Measurements from ENCODE around the gene HSPD1.
"Not testable (repeated sequence)": the region's sequence is repeated elsewhere in the genome, so short reads cannot be mapped to it uniquely, and the experiment has no call there.

Gene HSPD1

GRCh38 chr2:197496695-197497094, 2.9 kb downstream of the HSPD1 start:
- no peak for DNase-seq (ENCODE audit: low spot score)

DNA sequence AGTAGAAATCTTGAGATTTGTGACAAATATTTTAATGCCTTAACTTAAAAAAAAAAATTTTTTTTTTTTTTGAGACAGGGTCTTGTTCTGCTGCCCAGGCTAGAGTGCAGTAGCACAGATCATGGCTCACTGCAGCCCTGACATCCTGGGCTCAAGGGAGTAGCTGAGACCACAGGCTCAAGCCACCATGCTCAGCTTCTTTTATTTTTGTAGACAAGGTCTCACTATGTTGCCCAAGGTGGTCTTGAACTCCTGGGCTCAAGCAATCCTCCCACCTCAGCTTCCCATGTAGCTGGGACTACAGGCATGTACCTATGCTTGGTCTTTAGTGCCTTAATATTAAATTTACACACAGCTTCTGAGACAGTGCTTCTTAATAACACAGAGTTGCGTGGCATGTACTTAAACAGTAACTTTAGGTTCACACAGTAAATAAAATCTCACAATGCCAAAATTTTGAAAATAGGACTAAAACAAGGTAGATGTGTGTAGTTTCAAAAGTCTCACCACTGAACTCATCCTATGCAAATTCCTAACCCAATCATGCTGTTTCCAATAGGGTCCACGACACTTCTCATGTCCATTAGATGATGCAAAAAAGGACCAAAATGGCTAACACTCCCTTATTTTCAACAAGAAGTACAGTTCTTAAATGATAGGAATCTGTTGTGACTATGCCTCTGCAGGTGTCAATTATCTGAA, 4.1 kb downstream of the HSPD1 start:
- no peak for DNase-seq (ENCODE audit: low spot score)

- DNase-seq (ENCODE audit: low spot score), result no peak
Observed at GRCh38 chr2:197487385-197487784, 12.3 kb downstream of the HSPD1 start.

DNA sequence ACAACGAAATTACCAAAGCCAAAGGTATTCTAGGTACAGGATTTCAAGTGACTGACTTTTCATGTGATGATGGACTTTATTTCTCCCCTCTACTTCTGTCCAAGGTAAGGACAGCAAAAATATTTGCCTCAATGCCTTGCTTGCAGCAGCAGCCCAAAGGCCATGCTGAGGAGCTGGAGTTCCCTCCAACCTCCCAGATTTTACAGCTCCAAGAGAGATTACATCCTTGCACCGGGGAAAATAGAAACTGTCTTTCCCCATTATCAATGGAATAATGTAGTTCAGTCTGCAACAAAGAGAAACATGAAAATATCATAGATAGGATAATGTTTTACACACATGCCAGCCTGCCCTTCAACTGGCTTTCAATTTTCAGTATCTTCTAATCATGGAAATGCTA, 13.5 kb downstream of the HSPD1 start:
- no peak for DNase-seq (ENCODE audit: low spot score)

GRCh38 chr2:197484248-197484647, 15.4 kb downstream of the HSPD1 start:
- not testable (repeated sequence) for DNase-seq (ENCODE audit: low spot score)

DNA sequence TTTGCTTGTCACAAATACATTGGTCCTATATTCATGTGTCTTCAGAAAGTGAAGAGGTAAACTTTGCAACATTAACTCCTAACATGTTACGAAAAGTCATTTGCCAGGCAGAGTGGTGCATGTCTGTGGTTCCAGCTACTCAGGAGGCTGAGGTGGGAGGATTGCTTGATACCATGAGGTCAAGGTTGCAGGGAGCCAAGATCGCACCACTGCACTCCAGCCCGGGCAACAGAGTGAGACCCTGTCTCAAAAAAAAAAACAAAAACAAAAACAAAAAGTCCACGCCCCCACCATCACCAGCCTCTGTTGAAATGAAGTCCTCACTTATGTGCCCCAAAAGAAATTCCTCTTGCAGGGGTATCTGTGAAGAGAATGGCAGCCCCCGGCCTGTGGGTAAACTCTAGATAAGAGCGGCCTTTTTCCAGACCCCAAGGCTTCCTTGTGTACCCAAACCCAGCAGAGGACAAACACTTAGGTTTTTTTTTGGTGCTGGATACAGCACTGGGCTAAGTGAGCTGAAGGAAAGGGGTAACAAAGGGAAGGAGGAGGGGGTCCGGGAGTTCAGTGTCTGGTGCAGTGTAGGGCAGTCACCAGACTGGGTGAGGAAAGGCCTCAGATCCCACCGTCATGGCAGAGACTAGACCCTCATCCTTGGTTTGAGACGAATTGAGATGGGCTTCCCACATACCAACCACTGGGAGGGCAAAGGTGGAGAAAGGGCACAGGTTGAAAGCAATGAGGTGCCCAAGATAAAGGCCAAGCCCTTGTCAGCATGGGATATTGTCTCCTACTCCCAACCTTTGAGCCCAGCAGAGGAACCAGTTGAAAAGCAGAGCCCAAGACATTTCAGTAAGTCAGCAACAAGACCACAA, 19.2 kb downstream of the HSPD1 start:
- DNase-seq (ENCODE audit: low spot score), result no peak

- DNase-seq (ENCODE audit: low spot score), result no peak
Observed at GRCh38 chr2:197477797-197478196, 21.8 kb downstream of the HSPD1 start.

DNA sequence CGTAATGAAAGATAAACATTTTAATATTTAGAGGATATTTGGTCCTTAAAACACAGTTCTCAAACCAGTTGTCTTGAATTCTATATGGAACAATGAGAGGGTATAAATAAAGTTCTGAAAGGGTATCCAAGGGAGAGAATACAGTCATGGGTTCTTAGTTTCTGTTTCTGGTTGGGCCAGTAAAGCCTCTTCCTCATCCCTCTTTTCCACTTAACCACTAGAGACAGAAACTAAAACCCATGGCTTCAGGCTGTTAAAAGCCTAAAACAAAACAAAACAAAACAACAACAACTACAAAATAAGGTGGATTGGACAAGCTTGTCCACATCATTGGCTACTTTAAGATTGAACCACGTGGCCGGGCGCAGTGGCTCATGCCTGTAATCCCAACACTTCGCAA, 27.5 kb downstream of the HSPD1 start:
- no peak for DNase-seq (ENCODE audit: low spot score)

- DNase-seq (ENCODE audit: low spot score), result no peak
Observed at GRCh38 chr2:197464175-197464574, 35.5 kb downstream of the HSPD1 start.

DNA sequence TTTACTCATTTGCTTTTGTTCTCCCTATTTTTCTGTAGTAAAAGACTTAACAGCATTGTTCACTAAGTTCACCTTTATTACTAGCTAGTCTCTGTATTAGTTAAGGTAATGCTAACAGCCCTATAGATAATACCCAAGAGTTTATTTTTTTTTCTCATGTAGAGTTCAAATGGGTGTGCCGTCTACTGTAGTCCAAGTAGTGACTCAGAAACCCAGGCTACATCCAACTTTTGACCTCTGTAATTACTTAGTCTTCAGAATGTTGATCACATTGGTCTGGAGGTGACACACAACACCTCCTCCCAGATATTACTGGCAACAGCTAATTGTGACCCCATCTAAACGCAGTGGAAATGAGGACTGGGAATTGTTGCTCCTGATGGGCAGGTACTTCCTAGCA, 38.6 kb downstream of the HSPD1 start:
- no peak for DNase-seq (ENCODE audit: low spot score)

DNA sequence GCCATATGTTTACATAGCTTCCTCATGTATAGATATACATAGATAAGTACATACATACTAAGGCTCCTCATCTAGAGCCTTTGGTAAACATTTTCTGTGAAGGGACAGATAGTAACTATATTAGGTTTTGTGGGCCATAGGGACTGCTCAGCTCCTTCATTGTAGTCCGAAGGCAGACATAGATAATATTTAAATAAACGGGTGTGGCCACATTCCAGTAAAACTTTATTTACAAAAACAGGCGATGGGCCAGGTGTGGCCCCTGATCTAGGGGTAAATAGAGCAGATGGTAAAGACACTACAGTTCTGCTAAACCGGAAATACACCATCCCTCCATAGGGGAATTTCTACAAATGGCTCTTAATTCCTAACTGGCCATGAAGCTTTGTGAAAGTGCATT, 39.0 kb downstream of the HSPD1 start:
- DNase-seq (ENCODE audit: low spot score), result no peak

- DNase-seq (ENCODE audit: low spot score), result no peak
Observed at GRCh38 chr2:197455428-197455827, 44.2 kb downstream of the HSPD1 start.

DNA sequence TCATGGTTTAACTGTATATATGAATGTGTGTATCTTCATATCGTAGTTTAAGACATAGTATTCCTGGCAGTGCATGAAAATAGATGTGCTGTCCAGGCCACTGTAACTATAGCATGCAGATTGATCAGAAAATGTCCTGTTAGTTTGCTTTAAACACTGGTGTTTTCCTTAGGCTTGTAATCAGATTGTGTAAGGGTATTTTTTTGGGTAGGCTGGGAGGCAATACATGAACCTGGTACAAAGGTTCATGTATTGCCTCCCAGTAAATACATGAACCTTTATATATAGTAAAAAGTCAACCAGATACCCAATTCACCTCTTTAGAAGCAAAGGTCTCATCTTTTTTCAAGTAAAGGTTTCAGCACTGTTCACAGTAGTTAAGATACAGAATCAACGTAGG, 44.7 kb downstream of the HSPD1 start:
- DNase-seq (ENCODE audit: low spot score), result no peak

- no peak for DNase-seq (ENCODE audit: low spot score)
Observed at GRCh38 chr2:197453914-197454398, 45.7 kb downstream of the HSPD1 start.

- DNase-seq (ENCODE audit: low spot score), result peak; percentile 99
Observed at GRCh38 chr2:197453123-197453913, 46.3 kb downstream of the HSPD1 start, which contains the start of gene COQ10B. TSS of gene COQ10B (plus strand) at chr2:197453552. CDS start at chr2:197453561, 9 bp downstream.

DNA sequence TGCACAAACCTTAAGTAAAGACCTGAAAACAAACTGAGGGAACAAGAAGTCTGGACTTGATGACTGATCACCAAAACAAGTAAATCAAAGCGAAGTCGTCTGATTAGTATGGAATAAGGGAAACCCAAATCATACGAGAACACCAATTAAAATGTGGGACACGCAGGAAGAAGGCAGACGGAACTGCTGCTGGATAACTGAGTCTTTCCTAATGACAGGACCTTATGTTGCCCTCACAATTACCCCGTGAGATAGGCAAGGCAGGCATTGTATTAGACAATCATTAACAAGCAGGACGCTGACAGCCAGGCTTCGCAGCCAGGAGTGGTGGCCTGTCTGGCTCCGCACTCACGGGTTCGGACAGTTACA, 46.9 kb downstream of the HSPD1 start:
- no peak for DNase-seq (ENCODE audit: low spot score)

- not testable (repeated sequence) for DNase-seq (ENCODE audit: low spot score)
Observed at GRCh38 chr2:197450935-197451358, 48.7 kb downstream of the HSPD1 start.

DNA sequence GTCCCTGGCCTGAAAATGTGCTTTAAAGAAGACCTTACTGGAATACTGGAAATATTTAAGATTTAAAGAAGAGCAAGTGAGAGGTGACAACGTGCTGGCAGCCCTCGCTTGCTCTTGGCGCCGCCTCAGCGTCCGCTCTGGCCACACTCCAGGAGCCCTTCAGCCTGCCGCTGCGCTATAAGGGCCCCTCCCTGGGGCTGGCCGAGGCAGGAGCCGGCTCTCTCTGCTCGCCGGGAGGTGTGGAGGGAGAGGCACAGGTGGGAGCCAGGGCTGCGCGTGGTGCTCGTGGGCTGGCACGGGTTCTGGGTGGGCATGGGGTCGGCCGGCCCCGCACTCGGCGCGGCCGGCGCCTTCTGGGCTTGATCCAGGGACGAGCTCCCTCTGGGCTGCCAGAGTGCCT, 49.2 kb downstream of the HSPD1 start:
- DNase-seq (ENCODE audit: low spot score), result no peak

DNA sequence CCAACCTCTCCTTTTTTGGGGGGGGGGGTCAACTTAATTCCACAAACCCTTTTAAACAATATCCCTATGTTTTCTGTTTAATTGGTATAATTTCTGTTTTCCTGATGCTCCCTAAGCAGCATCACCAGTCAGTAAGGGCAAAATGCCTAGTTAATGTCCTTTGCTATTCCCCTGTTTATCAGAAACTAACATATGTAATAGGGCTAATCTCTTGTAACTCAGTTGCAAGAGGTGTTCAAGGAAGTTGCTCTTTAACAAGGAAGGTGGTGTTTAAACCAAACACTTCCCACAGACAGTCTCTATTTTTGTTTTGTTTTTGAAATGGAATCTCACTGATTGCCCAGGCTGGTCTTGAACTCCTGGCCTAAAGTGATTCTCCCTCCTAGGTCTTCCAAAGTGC, 52.8 kb downstream of the HSPD1 start:
- no peak for DNase-seq (ENCODE audit: low spot score)

DNA sequence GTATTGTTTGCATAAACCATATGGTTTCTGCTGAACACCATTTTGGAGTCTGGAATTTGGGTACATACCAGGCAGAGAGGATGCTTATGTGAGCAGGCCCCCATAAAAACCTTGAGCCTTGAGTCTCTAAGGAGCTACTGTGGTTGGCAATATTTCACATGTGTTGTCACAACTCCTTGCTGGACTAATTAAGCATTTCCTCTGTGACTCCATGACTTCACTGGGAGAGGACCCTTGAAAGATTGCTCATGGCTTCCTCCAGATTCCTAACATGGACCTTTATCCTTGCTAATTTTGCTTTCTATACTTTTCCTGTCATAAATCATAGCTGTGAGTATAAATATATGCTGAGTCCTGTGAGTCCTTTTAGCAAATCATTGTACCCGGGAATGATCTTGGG, 53.9 kb downstream of the HSPD1 start:
- no peak for DNase-seq (ENCODE audit: low spot score)

- DNase-seq (ENCODE audit: low spot score), result no peak
Observed at GRCh38 chr2:197442857-197443256, 56.8 kb downstream of the HSPD1 start.

- no peak for DNase-seq (ENCODE audit: low spot score)
Observed at GRCh38 chr2:197437380-197437779, 62.3 kb downstream of the HSPD1 start.
